K562 (cell line): ENCODE results near the gene PRSS35. TPM values are rescaled to one million over a fixed set of nuclear protein-coding genes. Genes with fewer than 3 reads are reported as not detected.
"Not testable (repeated sequence)": the region's sequence is repeated elsewhere in the genome, so short reads cannot be mapped to it uniquely, and the experiment has no call there.

ENCODE experiments used
- ATAC-seq: fragments of 200-7000 bp; cut with Tn5 transposase; 3 replicates; pipeline ENCODE4 v1.9.1; 2020; ENCODE audit warnings: moderate library complexity
- BruUV-seq: library from RNA; stranded (reverse); fragments of 400-500 nt; replicated peaks from 2 replicates; lab custom pipeline; 2021; lab: Mats Ljungman, UMichigan
- CTCF ChIA-PET: fragments of 300-600 bp; formaldehyde crosslinking; extraction: SDS; loops from one replicate; lab custom pipeline; 2021; ENCODE audit warnings: low intra/inter-chr PET ratio; lab: Yijun Ruan, JAX
- POLR2A ChIA-PET: fragments of 300-600, 350-650 bp; sonication (Branson Sonifier 250); formaldehyde crosslinking; extraction: SDS; loops from one replicate; lab custom pipeline; 2021; ENCODE audit warnings: antibody characterized with exemption, inconsistent platforms; lab: Yijun Ruan, JAX
- DNase-seq, 4 experiments: peaks; one replicate each; pipeline versions ENCODE4 v3.0.0 to v3.0.0-alpha.2; 2011 to 2018; ENCODE audit warnings: low spot score in 3 of 4, mixed read lengths in 3 of 4; ENCODE audit errors: extremely low read depth in 1 of 4
- FAIRE-seq: peaks from 2 replicates; lab custom pipeline; 2011; peaks lifted over from hg19 to GRCh38; lab: Jason Lieb, UNC
- H2AFZ ChIP-seq: 2 replicates; pipeline ENCODE4 v1.6.0; 2011; ENCODE audit warnings: low read depth, low read length, control low read depth, inconsistent platforms
- H3K27ac ChIP-seq: fragments of 200-600 bp; 3 replicates; pipeline ENCODE4 v1.8.0; 2011; ENCODE audit warnings: low read depth, mild to moderate bottlenecking, control low read depth, inconsistent platforms, low read length, moderate library complexity, mixed read lengths; ENCODE audit errors: extremely low read depth
- H3K27me3 ChIP-seq, 2 experiments: fragments of 300-600 bp in 1 of 2; 2 replicates in 1 of 2; 3 replicates in 1 of 2; pipeline versions ENCODE4 v1.6.0 to v1.8.0; 2011; ENCODE audit warnings: inconsistent platforms in 2 of 2, low read length in 2 of 2, mild to moderate bottlenecking in 1 of 2, mixed read lengths in 1 of 2, moderate library complexity in 1 of 2; ENCODE audit not compliant: control insufficient read depth in 2 of 2, insufficient read depth in 2 of 2
- H3K36me3 ChIP-seq: fragments of 300-600 bp; 3 replicates; pipeline ENCODE4 v1.8.0; 2011; ENCODE audit warnings: mild to moderate bottlenecking, low read length, inconsistent platforms; ENCODE audit not compliant: control insufficient read depth, insufficient read depth
- H3K4me1 ChIP-seq, 2 experiments: fragments of 200-600 bp in 1 of 2; replicated peaks in 1 of 2; 2 replicates in 1 of 2; 3 replicates in 1 of 2; pipeline versions ENCODE4 v1.5.1 to v1.8.0; 2011; ENCODE audit warnings: inconsistent platforms in 2 of 2, low read length in 2 of 2, mild to moderate bottlenecking in 1 of 2, mixed read lengths in 1 of 2, moderate library complexity in 1 of 2; ENCODE audit not compliant: control insufficient read depth in 2 of 2, insufficient read depth in 2 of 2
- H3K4me2 ChIP-seq: 2 replicates; pipeline ENCODE4 v1.6.1; 2011; ENCODE audit warnings: low read length, control low read depth, inconsistent platforms, mixed read lengths; ENCODE audit not compliant: insufficient read depth
- H3K4me3 ChIP-seq: fragments of 200-600 bp; sonication (generic), shearing (Covaris generic); 2 replicates; pipeline ENCODE4 v1.5.1; 2016; ENCODE audit warnings: control low read depth, inconsistent platforms
- H3K79me2 ChIP-seq: fragments of 200-600 bp; 3 replicates; pipeline ENCODE4 v1.8.0; 2011; ENCODE audit warnings: low read length, inconsistent platforms; ENCODE audit not compliant: control insufficient read depth, insufficient read depth
- H3K9ac ChIP-seq, 2 experiments: 2 replicates each; pipeline versions ENCODE4 v1.6.0 to v1.6.1; 2011; ENCODE audit warnings: low read depth in 2 of 2, low read length in 2 of 2, control low read depth in 1 of 2, inconsistent platforms in 1 of 2, mild to moderate bottlenecking in 1 of 2, mixed read lengths in 1 of 2; ENCODE audit not compliant: insufficient read depth in 1 of 2
- H3K9me1 ChIP-seq: one replicate; pipeline ENCODE4 v1.6.0; 2011; ENCODE audit warnings: inconsistent platforms, mild to moderate bottlenecking, low read length, moderate library complexity; ENCODE audit not compliant: control insufficient read depth, insufficient read depth
- H3K9me3 ChIP-seq: replicated peaks from 2 replicates; pipeline ENCODE4 v1.5.1; 2011; ENCODE audit warnings: low read depth, low read length, inconsistent platforms; ENCODE audit not compliant: control insufficient read depth, insufficient read depth
- H4K20me1 ChIP-seq: replicated peaks from 2 replicates; pipeline ENCODE4 v1.6.1; 2011; ENCODE audit warnings: low read length, inconsistent platforms, mixed read lengths; ENCODE audit not compliant: control insufficient read depth, insufficient read depth
- CEBPG ChIP-seq, 3 experiments: fragments of 200-800 bp in 1 of 3; sonication (Bioruptor generic) in 1 of 3; sonication (generic) in 1 of 3; formaldehyde crosslinking in 1 of 3; IDR thresholded peaks in 2 of 3; conservative IDR thresholded peaks in 1 of 3; 2 replicates each; pipeline versions ENCODE4 v1.6.1 to v1.8.0; 2016 to 2022; ENCODE audit warnings: missing compliant biosample characterization in 2 of 3, missing genetic modification characterization in 2 of 3, mild to moderate bottlenecking in 1 of 3, missing genetic modification reagents in 1 of 3
- RBM22 ChIP-seq: fragments of 200-400 bp; formaldehyde crosslinking; IDR thresholded peaks from 2 replicates; pipeline ENCODE4 v1.6.1; 2018; ENCODE audit warnings: low read length, low read depth; ENCODE audit not compliant: poor library complexity, severe bottlenecking
- WGBS: fragments of 100-300 bp; shearing (Covaris generic); methylation state at CpG from one replicate; pipeline ENCODE4 v1.1.6; 2016; ENCODE audit warnings: low coverage, mixed read lengths; ENCODE audit not compliant: insufficient coverage; ENCODE audit errors: missing lambda C conversion rate; 5-methylcytosine and 5-hydroxymethylcytosine counted together
- in situ Hi-C: fragments of 300-500 bp; cut with MboI; formaldehyde crosslinking; loops from 4 replicates; pipeline ENCODE4 v1.15.0; 2018; ENCODE audit warnings: inconsistent platforms, mixed read lengths
- intact Hi-C: fragments of 100-400 bp; cut with micrococcal nuclease; formaldehyde crosslinking; loops from 2 replicates; pipeline ENCODE4 v1.14.2; 2022
- polyA plus RNA-seq, 8 experiments: library from polyadenylated mRNA; depleted of rRNA in 4 of 8; stranded (reverse) in 5 of 8; unstranded in 3 of 8; fragments of >200 nt; fragmentation: Nextera tagmentation in 2 of 8; fragmentation: Illumina TruSeq in 1 of 8; extraction: Ambion mirVana in 2 of 8; extraction: Trizol in 1 of 8; gene quantifications; 2 replicates each; pipeline versions ENCODE4 v1.2.1 to v1.2.3, GENCODE V29; 2011 to 2014; ENCODE audit warnings: inconsistent platforms in 1 of 8, missing spikeins in 1 of 8
- total RNA-seq, 7 experiments: library from RNA; depleted of rRNA in 6 of 7; stranded (reverse); fragments of >200 nt in 6 of 7; fragmentation: Illumina TruSeq in 2 of 7; extraction: Trizol in 2 of 7; gene quantifications; 2 replicates each; pipeline versions ENCODE4 v1.2.1 to v1.2.3, GENCODE V29; 2011 to 2021; ENCODE audit warnings: low replicate concordance in 1 of 7

PRSS35 gene
- total and polyA plus RNA-seq, 9 of the 15 experiments (the other 6 are each of a cell fraction or from before 2014, with no cell fraction given), result not detected

DNA sequence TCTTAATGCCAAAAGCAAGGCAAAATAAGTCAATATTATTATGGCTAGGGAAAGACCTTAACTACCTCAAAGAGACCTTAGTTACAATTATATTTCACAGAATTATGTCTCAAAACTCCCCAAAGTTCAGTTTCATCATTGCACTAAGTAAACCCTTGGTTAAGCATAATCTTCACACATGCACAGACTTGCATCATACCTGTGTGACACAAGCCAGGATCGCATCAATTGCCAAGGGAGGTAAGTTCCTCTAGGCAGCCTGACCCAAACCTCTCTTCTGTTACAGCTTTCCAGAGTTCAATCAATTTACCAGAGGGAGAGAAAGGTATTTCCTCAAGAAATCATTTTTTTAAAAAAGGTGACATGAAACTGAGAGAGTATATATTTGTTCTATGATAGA lies 31.9 kb upstream of the PRSS35 start:
- Histone ChIP-seq H3K9ac (no peak overlapping the region), H3K9me1 (no peaks in the 10 kb centered on the region), H3K4me3 (no peak overlapping the region), H3K9me3 (no peaks in the 10 kb centered on the region), H3K79me2 (no peaks in the 10 kb centered on the region), H3K27me3 (no peaks in the 10 kb centered on the region; a peak in 1 of 5 replicates), H3K4me1 (no peaks in the 10 kb centered on the region), H2AFZ (no peak overlapping the region), H4K20me1 (no peaks in the 10 kb centered on the region), H3K27ac (no peak overlapping the region), H3K4me2 (no peak overlapping the region), H3K36me3 (no peaks in the 10 kb centered on the region)
- CTCF ChIA-PET, result no interaction called here
- no peak for ATAC-seq
- POLR2A ChIA-PET, result no interaction called here
- FAIRE-seq, result no peak
- no TSS peak for BruUV-seq
- WGBS, result 13% methylated on average over 1 of the region's 1 CpG
- no peak for TF ChIP-seq CEBPG (CRISPR knock-in tag; IDR thresholded peaks at IDR 0.05)
- 0 out of 4 replicates have a peak, but pooled peaks of 1 of the 2 experiments have one; percentile 29 for TF ChIP-seq CEBPG (tag; conservative IDR thresholded peaks at IDR 0.05 in 1 of 2, IDR thresholded peaks at IDR 0.05 in 1 of 2)
- no peak for TF ChIP-seq RBM22
- in situ Hi-C loops, result no loop called here
- no peak for DNase-seq
- intact Hi-C loops, result no loop called here

DNA sequence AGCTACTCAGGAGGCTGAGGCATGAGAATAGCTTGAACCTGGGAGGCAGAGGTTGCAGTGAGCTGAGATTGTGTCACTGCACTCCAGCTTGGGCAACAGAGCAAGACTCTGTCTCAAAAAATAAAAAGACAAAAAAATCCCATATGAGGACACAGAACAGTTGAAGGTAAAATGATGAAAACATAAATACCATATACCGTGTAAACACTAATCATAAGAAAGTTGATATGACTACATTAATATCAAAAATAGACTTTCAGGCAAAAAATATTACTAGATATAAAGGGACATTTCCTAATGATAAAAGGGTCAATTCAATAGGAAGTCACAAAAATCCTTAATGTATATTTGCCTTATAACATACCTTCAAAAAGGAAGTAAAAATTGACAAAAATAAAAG lies 30.4 kb upstream of the PRSS35 start:
- FAIRE-seq, H3K4me3 ChIP-seq, DNase-seq, H2AFZ ChIP-seq, CTCF ChIA-PET, in situ Hi-C loops, H3K4me2 ChIP-seq, intact Hi-C loops, ATAC-seq, H4K20me1 ChIP-seq, H3K4me1 ChIP-seq, H3K9me3 ChIP-seq, H3K27me3 ChIP-seq, H3K27ac ChIP-seq, H3K9ac ChIP-seq, H3K79me2 ChIP-seq, H3K9me1 ChIP-seq, H3K36me3 ChIP-seq, BruUV-seq: not testable (repeated sequence)
- POLR2A ChIA-PET, result interaction anchor here (0.8 kb wide), 1 partner anchor 19 kb away, joined by 3 read pairs; no protein-coding TSS in a partner anchor
- WGBS, result 0% methylated on average over 1 of the region's 1 CpG
